HepG2 (cell line): Measurements from ENCODE around the gene ZNF213. TPM values are rescaled to one million over a fixed set of nuclear protein-coding genes. Genes with fewer than 3 reads are reported as not detected.

ENCODE experiments used
- BORCS8-MEF2B ChIP-seq: sonication (generic); formaldehyde crosslinking; IDR thresholded peaks from 2 replicates; pipeline ENCODE4 v1.8.0; 2022; ENCODE audit warnings: mild to moderate bottlenecking, missing genetic modification reagents
- GFI1 ChIP-seq: sonication (generic); formaldehyde crosslinking; IDR thresholded peaks from 2 replicates; pipeline ENCODE4 v1.5.0; 2020; ENCODE audit warnings: missing genetic modification reagents, mild to moderate bottlenecking, borderline replicate concordance
- HINFP ChIP-seq: sonication (generic); formaldehyde crosslinking; IDR thresholded peaks from 2 replicates; pipeline ENCODE4 v1.4.0; 2020; ENCODE audit warnings: low read depth, mild to moderate bottlenecking, missing genetic modification reagents
- IRF1 ChIP-seq: sonication (generic); formaldehyde crosslinking; IDR thresholded peaks from 2 replicates; pipeline ENCODE4 v1.4.0; 2020; ENCODE audit warnings: low read depth, mild to moderate bottlenecking, missing genetic modification reagents
- NCOA5 ChIP-seq: sonication (generic); formaldehyde crosslinking; IDR thresholded peaks from 2 replicates; pipeline ENCODE4 v1.4.0; 2020; ENCODE audit warnings: missing genetic modification reagents
- RFX3 ChIP-seq: IDR thresholded peaks from 2 replicates; pipeline ENCODE4 v1.6.1; 2016; ENCODE audit warnings: missing biosample characterization, missing genetic modification reagents
- SMAD3 ChIP-seq: sonication (generic); formaldehyde crosslinking; IDR thresholded peaks from 2 replicates; pipeline ENCODE4 v1.4.0; 2020; ENCODE audit warnings: missing genetic modification reagents
- SRF ChIP-seq: IDR thresholded peaks from 2 replicates; pipeline ENCODE4 v1.6.1; 2011; ENCODE audit warnings: mild to moderate bottlenecking, low read depth, low read length, moderate library complexity
- TCF7 ChIP-seq: sonication (generic); IDR thresholded peaks from 2 replicates; pipeline ENCODE4 v1.6.1; 2016; ENCODE audit warnings: antibody characterized with exemption, low read depth
- ZBTB39 ChIP-seq: sonication (generic); formaldehyde crosslinking; IDR thresholded peaks from 2 replicates; pipeline ENCODE4 v1.5.0; 2020; ENCODE audit warnings: missing genetic modification reagents
- ZNF547 ChIP-seq: sonication (generic); formaldehyde crosslinking; IDR thresholded peaks from 2 replicates; pipeline ENCODE4 v1.5.1; 2020; ENCODE audit warnings: mild to moderate bottlenecking, missing genetic modification reagents
- ZNF776 ChIP-seq: sonication (generic); formaldehyde crosslinking; IDR thresholded peaks from 2 replicates; pipeline ENCODE4 v1.4.0; 2020; ENCODE audit warnings: mild to moderate bottlenecking, missing genetic modification reagents
- ZSCAN31 ChIP-seq: sonication (generic); formaldehyde crosslinking; IDR thresholded peaks from 2 replicates; pipeline ENCODE4 v1.5.0; 2020; ENCODE audit warnings: low read depth, mild to moderate bottlenecking, missing genetic modification reagents
- ZXDC ChIP-seq: sonication (generic); formaldehyde crosslinking; IDR thresholded peaks from 2 replicates; pipeline ENCODE4 v1.5.0; 2020; ENCODE audit warnings: mild to moderate bottlenecking, missing genetic modification reagents
- polyA plus RNA-seq, 8 experiments: library from polyadenylated mRNA; depleted of rRNA in 3 of 8; stranded (reverse) in 7 of 8; unstranded in 1 of 8; fragments of >200 nt; fragmentation: Illumina TruSeq in 4 of 8; extraction: Trizol in 4 of 8; gene quantifications; 2 replicates each; pipeline versions ENCODE4 v1.2.1 to v1.2.3, GENCODE V29; 2011 to 2016; ENCODE audit warnings: low read depth in 4 of 8, missing spikeins in 1 of 8, mixed read lengths in 1 of 8; ENCODE audit not compliant: insufficient read depth in 1 of 8
- total RNA-seq, 5 experiments: library from RNA; depleted of rRNA; stranded (reverse); fragments of >200 nt; fragmentation: Illumina TruSeq; extraction: Trizol; gene quantifications; 2 replicates each; pipeline ENCODE4 v1.2.3, GENCODE V29; 2016; ENCODE audit warnings: low read depth in 1 of 5
- TF ChIP-seq, protein P1 (sequence below): sonication (generic); formaldehyde crosslinking; IDR thresholded peaks from 2 replicates; pipeline ENCODE4 v1.4.0; 2020; ENCODE audit warnings: missing genetic modification reagents, mild to moderate bottlenecking, borderline replicate concordance
- TF ChIP-seq, protein P2 (sequence below): sonication (generic); formaldehyde crosslinking; IDR thresholded peaks from 2 replicates; pipeline ENCODE4 v1.4.0; 2020; ENCODE audit warnings: mild to moderate bottlenecking, missing genetic modification reagents
- TF ChIP-seq, protein P3 (sequence below): IDR thresholded peaks from 2 replicates; pipeline ENCODE4 v1.6.1; 2016; ENCODE audit warnings: mild to moderate bottlenecking, missing biosample characterization, missing genetic modification reagents

The ZNF213 gene
- total and polyA plus RNA-seq, 2 of the 13 experiments (the other 11 are each of a cell fraction or from before 2014, with no cell fraction given) = 0.59 to 0.97 TPM

GRCh38 chr16:3150346-3151218 is 15.8 kb downstream of the ZNF213 start (continued):
- TF ChIP-seq ZNF776 (CRISPR knock-in tag) (no peak), TCF7 (no peak), ZXDC (CRISPR knock-in tag) (0 out of 2 replicates have a peak, but pooled peaks have one; percentile 48), BORCS8-MEF2B (CRISPR knock-in tag) (peak; percentile 28), HINFP (CRISPR knock-in tag) (peak; percentile 61; the same call in 1 of the 2 replicates), ZBTB39 (CRISPR knock-in tag) (0 out of 2 replicates have a peak, but pooled peaks have one; percentile 65), IRF1 (CRISPR knock-in tag) (no peak), SRF (no peak), SMAD3 (CRISPR knock-in tag) (peak; percentile 78; the same call in 1 of the 2 replicates), ZNF547 (CRISPR knock-in tag) (no peak; the same call in 1 of the 2 replicates), NCOA5 (CRISPR knock-in tag) (no peak), RFX3 (peak; percentile 45), GFI1 (CRISPR knock-in tag) (peak; percentile 85), ZSCAN31 (CRISPR knock-in tag) (peak; percentile 98)
- TF ChIP-seq, protein P1, sequence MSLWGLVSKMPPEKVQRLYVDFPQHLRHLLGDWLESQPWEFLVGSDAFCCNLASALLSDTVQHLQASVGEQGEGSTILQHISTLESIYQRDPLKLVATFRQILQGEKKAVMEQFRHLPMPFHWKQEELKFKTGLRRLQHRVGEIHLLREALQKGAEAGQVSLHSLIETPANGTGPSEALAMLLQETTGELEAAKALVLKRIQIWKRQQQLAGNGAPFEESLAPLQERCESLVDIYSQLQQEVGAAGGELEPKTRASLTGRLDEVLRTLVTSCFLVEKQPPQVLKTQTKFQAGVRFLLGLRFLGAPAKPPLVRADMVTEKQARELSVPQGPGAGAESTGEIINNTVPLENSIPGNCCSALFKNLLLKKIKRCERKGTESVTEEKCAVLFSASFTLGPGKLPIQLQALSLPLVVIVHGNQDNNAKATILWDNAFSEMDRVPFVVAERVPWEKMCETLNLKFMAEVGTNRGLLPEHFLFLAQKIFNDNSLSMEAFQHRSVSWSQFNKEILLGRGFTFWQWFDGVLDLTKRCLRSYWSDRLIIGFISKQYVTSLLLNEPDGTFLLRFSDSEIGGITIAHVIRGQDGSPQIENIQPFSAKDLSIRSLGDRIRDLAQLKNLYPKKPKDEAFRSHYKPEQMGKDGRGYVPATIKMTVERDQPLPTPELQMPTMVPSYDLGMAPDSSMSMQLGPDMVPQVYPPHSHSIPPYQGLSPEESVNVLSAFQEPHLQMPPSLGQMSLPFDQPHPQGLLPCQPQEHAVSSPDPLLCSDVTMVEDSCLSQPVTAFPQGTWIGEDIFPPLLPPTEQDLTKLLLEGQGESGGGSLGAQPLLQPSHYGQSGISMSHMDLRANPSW (CRISPR knock-in tag) = peak; percentile 74; the same call in 1 of the 2 replicates
- TF ChIP-seq, protein P2, sequence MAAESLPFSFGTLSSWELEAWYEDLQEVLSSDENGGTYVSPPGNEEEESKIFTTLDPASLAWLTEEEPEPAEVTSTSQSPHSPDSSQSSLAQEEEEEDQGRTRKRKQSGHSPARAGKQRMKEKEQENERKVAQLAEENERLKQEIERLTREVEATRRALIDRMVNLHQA = no peak
- TF ChIP-seq, protein P3, sequence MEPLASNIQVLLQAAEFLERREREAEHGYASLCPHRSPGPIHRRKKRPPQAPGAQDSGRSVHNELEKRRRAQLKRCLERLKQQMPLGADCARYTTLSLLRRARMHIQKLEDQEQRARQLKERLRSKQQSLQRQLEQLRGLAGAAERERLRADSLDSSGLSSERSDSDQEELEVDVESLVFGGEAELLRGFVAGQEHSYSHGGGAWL = no peak; the same call in 1 of the 2 replicates
